Upper lobe of right lung (tissue), 1 donor: Measurements from ENCODE around the gene EEF1AKMT1. TPM values are rescaled to one million over a fixed set of nuclear protein-coding genes. Genes with fewer than 3 reads are reported as not detected.
"Not testable (repeated sequence)": the region's sequence is repeated elsewhere in the genome, so short reads cannot be mapped to it uniquely, and the experiment has no call there.

ENCODE experiments used
- ATAC-seq: fragments of 200-7000 bp; cut with Tn5 transposase; one replicate; pipeline ENCODE4 v1.9.1; 2020; ENCODE audit warnings: mild to moderate bottlenecking, moderate library complexity
- DNase-seq: peaks from one replicate; pipeline ENCODE4 v3.0.0-alpha.2; 2020
- H3K27ac ChIP-seq: fragments of 200-600 bp; one replicate; pipeline ENCODE4 v1.8.0; 2022
- H3K27me3 ChIP-seq: fragments of 200-600 bp; one replicate; pipeline ENCODE4 v1.8.0; 2022; ENCODE audit warnings: mild to moderate bottlenecking
- H3K36me3 ChIP-seq: fragments of 200-600 bp; one replicate; pipeline ENCODE4 v1.8.0; 2022
- H3K4me1 ChIP-seq: fragments of 200-600 bp; one replicate; pipeline ENCODE4 v1.8.0; 2022
- H3K4me3 ChIP-seq: fragments of 200-600 bp; one replicate; pipeline ENCODE4 v1.8.0; 2022; ENCODE audit warnings: mild to moderate bottlenecking
- H3K9me3 ChIP-seq: fragments of 200-600 bp; one replicate; pipeline ENCODE4 v1.8.0; 2022
- intact Hi-C: fragments of 100-400 bp; cut with DNase I; formaldehyde crosslinking; loops from one replicate; pipeline ENCODE4 v1.11.0; 2022
- total RNA-seq: library from RNA; stranded (reverse); fragmentation: NEBNext Ultra II Directional; extraction: Animal tissue kit (Norgen Biotek cat#: 25700); gene quantifications from one replicate; pipeline ENCODE4 v1.2.1, GENCODE V29; 2021
- TF ChIP-seq, protein P1 (sequence below): fragments of 200-600 bp; IDR thresholded peaks from one replicate; pipeline ENCODE4 v1.8.0; 2022; ENCODE audit warnings: antibody characterized with exemption
- donor health status: DM: no; HTN: yes; CAD: no; lungs with severe emphysema.

The EEF1AKMT1 gene
- total RNA-seq, 1 donor from 2014 or later = 8.9 TPM

DNA sequence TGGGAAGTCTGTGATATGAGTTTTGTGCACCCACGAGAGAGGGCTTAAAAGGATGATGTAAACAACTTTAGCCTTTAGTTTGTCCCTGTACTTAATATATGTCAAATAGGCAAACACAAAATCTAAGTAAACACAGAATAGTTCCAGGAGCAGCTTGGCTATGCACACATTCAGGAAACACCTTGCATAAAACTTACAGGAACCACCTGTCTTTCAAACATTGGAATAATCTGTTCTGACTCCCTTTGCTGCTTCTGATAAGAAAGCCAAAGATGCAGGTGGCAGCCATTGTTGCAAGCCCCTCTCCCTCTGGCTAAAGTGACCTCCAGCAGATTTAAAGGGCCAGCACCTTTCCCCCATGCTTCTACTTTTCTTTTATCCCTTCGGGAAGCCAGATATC lies 4.7 kb downstream of the EEF1AKMT1 start:
- no peak for DNase-seq
- peaks cover 8% of the 10 kb centered on the region for H3K4me1 ChIP-seq
- no peaks in the 10 kb centered on the region for H3K36me3 ChIP-seq
- H3K4me3 ChIP-seq = no peak overlapping the region
- no peaks in the 10 kb centered on the region for H3K27me3 ChIP-seq
- TF ChIP-seq, protein P1, sequence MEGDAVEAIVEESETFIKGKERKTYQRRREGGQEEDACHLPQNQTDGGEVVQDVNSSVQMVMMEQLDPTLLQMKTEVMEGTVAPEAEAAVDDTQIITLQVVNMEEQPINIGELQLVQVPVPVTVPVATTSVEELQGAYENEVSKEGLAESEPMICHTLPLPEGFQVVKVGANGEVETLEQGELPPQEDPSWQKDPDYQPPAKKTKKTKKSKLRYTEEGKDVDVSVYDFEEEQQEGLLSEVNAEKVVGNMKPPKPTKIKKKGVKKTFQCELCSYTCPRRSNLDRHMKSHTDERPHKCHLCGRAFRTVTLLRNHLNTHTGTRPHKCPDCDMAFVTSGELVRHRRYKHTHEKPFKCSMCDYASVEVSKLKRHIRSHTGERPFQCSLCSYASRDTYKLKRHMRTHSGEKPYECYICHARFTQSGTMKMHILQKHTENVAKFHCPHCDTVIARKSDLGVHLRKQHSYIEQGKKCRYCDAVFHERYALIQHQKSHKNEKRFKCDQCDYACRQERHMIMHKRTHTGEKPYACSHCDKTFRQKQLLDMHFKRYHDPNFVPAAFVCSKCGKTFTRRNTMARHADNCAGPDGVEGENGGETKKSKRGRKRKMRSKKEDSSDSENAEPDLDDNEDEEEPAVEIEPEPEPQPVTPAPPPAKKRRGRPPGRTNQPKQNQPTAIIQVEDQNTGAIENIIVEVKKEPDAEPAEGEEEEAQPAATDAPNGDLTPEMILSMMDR = no peak
- H3K27ac ChIP-seq = no peak overlapping the region
- peaks cover 9% of the 10 kb centered on the region for H3K9me3 ChIP-seq
- ATAC-seq = no peak
- intact Hi-C loops = no loop called here

DNA sequence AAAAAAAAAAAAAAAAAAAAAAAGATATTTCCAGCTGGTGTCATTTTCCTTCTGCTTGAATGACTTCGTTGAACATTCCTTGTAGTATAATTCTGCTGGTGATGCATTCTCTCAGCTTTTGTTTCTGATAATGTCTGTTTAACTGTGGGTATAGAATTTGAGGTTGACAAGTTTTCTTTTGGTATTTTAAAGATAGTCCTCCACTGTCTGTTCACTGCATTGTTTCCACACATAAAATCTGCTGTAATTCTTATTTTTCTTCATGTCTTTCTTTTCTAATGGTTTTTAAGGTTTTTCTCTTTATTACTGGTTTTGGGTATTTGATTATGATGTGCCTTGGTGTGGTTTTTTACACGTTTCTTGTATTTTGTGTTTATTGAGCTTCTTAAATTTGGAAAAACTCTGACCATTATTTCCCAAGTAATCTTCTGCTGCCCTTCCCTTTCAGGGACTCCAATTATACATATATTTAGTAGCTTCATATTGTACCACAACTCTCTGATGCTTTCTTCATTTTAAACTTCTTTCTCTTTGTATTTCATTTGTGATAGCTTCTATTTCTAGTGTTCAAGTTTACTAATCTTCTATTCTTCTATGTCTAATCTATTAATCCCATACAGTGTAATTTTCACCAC lies 6.3 kb downstream of the EEF1AKMT1 start:
- Histone ChIP-seq H3K4me1 (peaks cover 3% of the 10 kb centered on the region), H3K4me3 (no peak overlapping the region), H3K9me3 (peaks cover 9% of the 10 kb centered on the region), H3K27me3 (no peaks in the 10 kb centered on the region), H3K27ac (no peak overlapping the region), H3K36me3 (no peaks in the 10 kb centered on the region)
- intact Hi-C loops = no loop called here
- TF ChIP-seq, protein P1 = no peak
- DNase-seq = no peak
- no peak for ATAC-seq

DNA sequence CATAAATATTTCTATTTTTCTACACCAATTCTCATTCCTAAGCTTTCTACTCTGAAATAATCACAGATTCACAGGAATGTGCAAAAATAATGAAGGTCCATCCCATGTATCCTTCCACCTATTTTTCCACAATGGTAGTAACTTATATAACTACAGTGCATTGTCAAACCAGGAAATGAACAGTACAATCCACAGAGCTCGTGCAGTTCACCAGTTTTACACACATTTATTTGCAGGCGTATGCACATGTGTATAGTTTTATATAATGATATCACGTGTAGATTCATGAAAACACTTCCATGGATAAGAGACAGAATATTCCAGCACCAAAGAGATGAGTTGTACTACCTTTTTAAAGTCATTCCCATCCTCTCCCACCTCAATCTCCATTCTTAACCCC lies 12.9 kb downstream of the EEF1AKMT1 start:
- H3K27me3 ChIP-seq = no peaks in the 10 kb centered on the region
- no peak for ATAC-seq

DNA sequence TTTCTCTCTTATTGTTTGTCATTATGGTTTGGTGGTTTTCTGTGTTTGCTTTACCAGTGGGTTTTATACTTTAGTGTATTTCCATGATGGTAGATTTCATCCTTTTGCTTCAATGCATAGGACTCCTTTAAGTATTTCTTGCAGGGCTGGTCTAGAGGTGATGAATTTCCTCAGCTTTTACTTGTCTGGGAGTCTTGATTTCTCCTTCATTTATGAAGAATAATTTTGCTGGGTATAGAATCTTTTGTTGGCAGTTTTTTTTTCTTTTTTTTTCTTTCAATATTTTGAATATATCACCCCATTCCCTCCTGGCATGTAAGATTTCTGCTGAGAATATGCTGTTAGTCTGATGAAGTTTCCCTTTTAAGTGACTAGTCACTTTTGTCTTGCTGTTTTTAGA lies 19.8 kb downstream of the EEF1AKMT1 start:
- intact Hi-C loops = no loop called here
- H3K27ac ChIP-seq = no peak overlapping the region
- no peaks in the 10 kb centered on the region for H3K27me3 ChIP-seq
- TF ChIP-seq, protein P1 = no peak
- H3K36me3 ChIP-seq = no peaks in the 10 kb centered on the region
- H3K9me3 ChIP-seq = peaks cover 13% of the 10 kb centered on the region
- no peak overlapping the region for H3K4me3 ChIP-seq
- no peak for DNase-seq
- no peak for ATAC-seq
- no peaks in the 10 kb centered on the region for H3K4me1 ChIP-seq

More for the DNA sequence above, 12.9 kb downstream of the EEF1AKMT1 start:
- Histone ChIP-seq H3K36me3 (no peaks in the 10 kb centered on the region), H3K9me3 (no peaks in the 10 kb centered on the region), H3K27ac (no peak overlapping the region), H3K4me1 (no peaks in the 10 kb centered on the region), H3K4me3 (no peak overlapping the region)
- TF ChIP-seq, protein P1 = no peak
- DNase-seq = no peak
- intact Hi-C loops = no loop called here

DNA sequence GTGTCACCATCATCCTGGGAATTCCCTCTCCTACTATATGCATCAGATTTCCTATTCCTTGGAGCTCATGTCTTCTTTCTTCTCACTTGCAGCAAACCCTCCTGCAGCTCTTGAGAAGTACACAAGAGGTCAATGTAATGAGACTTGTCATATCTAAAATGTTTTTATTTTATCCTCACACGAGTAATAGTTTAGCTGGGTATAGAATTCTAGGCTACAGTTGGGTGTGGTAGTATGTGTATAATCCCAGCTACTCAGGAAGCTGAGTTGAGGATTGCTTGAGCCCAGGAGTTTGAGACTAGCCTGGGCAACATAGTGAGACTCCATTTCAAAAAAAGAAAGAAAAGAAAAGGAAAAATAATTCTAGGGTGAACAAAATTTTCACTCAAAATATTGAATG lies 24.4 kb downstream of the EEF1AKMT1 start:
- Histone ChIP-seq H3K4me1 (no peaks in the 10 kb centered on the region), H3K27me3 (no peaks in the 10 kb centered on the region), H3K36me3 (no peaks in the 10 kb centered on the region), H3K27ac (no peak overlapping the region), H3K9me3 (peaks cover 14% of the 10 kb centered on the region), H3K4me3 (no peak overlapping the region)
- TF ChIP-seq, protein P1 = no peak
- no peak for DNase-seq
- ATAC-seq = no peak
- intact Hi-C loops = no loop called here

DNA sequence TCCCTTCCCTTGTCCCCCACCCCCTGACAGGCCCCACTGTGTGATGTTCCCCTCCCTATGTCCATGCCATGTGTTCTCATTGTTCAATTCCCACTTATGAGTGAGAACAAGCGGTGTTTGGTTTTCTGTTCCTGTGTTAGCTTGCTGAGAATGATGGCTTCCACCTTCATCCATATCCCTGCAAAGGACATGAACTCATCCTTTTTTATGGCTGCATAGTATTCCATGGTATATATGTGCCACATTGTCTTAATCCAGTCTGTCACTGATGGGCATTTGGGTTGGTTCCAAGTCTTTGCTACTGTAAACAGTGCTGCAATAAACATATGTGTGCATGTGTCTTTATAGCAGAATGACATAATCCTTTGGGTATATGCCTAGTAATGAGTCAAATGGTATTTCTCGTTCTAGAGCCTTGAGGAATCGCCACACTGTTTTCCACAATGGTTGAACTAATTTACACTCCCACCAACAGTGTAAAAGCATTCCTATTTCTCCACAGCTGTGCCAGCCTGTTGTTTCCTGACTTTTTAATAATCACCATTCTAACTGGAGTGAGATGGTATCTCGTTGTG lies 29.8 kb downstream of the EEF1AKMT1 start:
- H3K4me3 ChIP-seq, intact Hi-C loops, H3K4me1 ChIP-seq, H3K27ac ChIP-seq, H3K36me3 ChIP-seq, H3K9me3 ChIP-seq, H3K27me3 ChIP-seq, ATAC-seq, DNase-seq: not testable (repeated sequence)
